Measurements from ENCODE around the gene RSAD1.

The RSAD1 gene

DNA sequence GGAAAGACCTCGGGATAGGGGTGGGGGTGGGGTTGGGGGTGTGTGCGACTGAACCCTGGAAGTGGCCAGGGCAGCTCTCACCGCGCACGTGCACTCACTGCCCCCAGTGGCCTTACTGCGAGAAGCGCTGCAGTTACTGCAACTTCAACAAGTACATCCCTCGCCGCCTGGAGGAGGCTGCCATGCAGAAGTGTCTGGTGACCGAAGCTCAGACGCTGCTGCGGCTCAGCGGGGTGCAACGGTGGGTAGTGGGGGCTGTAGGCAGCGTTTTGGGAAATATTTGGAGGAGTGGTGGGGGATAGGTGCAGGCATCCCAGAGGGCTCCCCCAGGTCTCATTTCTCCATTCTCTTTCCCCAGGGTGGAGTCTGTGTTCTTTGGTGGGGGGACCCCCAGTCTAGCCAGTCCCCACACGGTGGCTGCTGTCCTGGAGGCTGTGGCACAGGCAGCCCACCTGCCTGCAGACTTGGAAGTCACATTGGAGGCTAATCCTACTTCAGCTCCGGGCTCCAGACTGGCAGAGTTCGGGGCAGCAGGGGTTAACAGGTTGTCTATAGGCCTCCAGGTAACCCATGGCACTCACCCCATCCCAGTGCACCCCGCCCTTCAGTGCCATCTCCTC is 972 bp downstream of the RSAD1 start:
- TF ChIP-seq, protein P1, sequence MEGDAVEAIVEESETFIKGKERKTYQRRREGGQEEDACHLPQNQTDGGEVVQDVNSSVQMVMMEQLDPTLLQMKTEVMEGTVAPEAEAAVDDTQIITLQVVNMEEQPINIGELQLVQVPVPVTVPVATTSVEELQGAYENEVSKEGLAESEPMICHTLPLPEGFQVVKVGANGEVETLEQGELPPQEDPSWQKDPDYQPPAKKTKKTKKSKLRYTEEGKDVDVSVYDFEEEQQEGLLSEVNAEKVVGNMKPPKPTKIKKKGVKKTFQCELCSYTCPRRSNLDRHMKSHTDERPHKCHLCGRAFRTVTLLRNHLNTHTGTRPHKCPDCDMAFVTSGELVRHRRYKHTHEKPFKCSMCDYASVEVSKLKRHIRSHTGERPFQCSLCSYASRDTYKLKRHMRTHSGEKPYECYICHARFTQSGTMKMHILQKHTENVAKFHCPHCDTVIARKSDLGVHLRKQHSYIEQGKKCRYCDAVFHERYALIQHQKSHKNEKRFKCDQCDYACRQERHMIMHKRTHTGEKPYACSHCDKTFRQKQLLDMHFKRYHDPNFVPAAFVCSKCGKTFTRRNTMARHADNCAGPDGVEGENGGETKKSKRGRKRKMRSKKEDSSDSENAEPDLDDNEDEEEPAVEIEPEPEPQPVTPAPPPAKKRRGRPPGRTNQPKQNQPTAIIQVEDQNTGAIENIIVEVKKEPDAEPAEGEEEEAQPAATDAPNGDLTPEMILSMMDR (IDR thresholded peaks at IDR 0.05; ENCODE audit: low read depth, low read length, missing control alignments) = peak; percentile 77
- peak; percentile 66 for DNase-seq (ENCODE audit: low read depth)
- H3K4me3 ChIP-seq (ENCODE audit: low read depth, low read length) = peak overlapping the region; percentile 59

DNA sequence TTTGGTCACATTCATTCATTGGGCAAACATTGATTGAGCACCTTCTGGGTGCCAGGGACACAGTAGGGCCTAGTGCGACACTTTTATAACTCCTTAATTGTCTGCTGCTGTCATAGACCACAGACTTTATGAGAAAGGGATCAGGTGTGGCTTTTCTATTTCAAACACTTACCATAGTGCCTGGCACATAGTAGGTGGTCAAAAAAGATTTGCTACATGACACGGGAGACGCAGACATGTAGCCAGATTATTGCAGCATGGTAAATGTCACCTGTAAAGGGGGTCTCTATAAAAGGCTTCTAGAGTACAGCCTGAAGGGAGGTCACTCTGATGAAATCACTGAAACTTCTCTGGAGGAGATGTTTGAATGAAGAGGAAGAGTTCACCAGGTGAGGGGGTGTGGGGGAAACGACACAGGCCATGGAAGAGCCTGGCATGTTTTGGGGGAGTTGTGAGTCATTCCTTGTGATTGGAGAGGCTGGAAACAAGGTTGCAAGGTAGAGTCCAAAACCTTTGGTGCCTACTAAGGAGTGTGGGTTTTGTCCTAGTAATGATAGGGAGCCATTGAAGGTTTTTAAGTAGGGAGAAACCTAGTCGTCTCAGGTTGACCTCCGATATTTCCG is 1.6 kb downstream of the RSAD1 start:
- TF ChIP-seq, protein P1 (IDR thresholded peaks at IDR 0.05; ENCODE audit: low read depth, low read length, missing control alignments) = no peak
- no peak for DNase-seq (ENCODE audit: low read depth)
- no peak overlapping the region for H3K4me3 ChIP-seq (ENCODE audit: low read depth, low read length)

DNA sequence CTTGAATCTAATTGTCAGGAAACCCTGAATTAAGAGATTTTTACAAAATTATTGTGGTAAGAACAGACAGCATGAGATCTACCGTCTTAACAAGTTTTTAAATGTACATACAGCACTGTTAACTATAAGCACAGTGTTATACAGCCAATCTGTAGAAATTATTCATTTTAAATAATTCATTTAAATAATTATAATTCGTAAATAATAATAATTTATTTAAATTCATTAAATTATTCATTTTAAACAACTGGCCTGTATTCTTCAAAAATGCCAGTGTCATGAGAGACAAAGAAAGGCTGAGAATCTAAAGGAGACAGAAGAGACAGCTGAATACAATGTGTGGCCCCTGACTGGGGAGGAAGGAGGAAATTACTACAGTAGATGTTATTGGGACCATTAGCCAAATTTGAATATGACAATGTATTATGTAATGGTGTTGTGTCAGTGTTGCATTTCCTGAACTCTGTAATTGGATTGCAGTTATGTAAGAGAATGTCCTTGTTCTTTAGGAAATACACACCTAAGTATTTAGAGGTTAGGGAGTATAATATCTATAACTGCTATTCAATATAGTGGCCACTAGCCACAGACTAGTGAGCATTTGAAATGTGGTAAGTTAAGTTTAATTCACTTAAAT is 2.3 kb downstream of the RSAD1 start:
- no peak overlapping the region for H3K4me3 ChIP-seq (ENCODE audit: low read depth, low read length)
- DNase-seq (ENCODE audit: low read depth) = no peak
- TF ChIP-seq, protein P1 (IDR thresholded peaks at IDR 0.05; ENCODE audit: low read depth, low read length, missing control alignments) = no peak

DNA sequence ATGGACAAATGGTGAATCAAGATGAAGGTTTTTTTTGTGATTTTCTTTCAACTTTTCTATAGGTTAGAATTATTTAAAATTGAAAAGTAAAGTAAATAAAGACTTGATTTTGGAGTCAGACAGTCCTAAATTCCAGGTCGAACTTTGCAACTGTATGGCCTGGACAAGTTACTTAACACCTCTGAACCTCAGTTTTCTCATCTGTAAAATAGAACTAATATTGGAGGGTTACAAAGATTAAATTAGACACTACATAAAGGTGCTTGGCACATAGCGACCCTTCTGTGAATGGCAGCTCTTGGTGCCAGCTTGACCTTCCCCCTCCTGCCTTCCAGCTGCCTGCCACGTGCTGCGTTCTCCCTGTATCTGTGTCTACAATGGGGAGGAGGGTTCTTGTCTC is 3.0 kb downstream of the RSAD1 start:
- no peak overlapping the region for H3K4me3 ChIP-seq (ENCODE audit: low read depth, low read length)
- DNase-seq (ENCODE audit: low read depth) = no peak
- TF ChIP-seq, protein P1 (IDR thresholded peaks at IDR 0.05; ENCODE audit: low read depth, low read length, missing control alignments) = no peak

DNA sequence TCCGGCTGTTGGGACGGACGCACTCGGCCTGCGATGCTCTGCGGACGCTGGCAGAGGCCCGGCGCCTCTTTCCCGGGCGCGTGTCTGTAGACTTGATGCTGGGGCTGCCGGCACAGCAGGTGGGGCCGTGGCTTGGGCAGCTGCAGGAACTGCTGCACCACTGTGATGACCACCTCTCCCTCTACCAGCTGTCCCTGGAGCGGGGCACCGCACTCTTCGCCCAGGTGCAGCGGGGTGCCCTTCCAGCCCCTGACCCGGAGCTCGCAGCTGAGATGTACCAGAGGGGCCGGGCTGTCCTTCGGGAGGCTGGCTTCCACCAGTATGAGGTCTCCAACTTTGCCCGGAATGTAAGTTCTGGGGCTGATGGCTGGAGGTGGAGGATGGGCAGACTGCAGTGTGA is 3.5 kb downstream of the RSAD1 start:
- TF ChIP-seq, protein P1 (IDR thresholded peaks at IDR 0.05; ENCODE audit: low read depth, low read length, missing control alignments) = no peak
- no peak for DNase-seq (ENCODE audit: low read depth)
- H3K4me3 ChIP-seq (ENCODE audit: low read depth, low read length) = no peak overlapping the region

DNA sequence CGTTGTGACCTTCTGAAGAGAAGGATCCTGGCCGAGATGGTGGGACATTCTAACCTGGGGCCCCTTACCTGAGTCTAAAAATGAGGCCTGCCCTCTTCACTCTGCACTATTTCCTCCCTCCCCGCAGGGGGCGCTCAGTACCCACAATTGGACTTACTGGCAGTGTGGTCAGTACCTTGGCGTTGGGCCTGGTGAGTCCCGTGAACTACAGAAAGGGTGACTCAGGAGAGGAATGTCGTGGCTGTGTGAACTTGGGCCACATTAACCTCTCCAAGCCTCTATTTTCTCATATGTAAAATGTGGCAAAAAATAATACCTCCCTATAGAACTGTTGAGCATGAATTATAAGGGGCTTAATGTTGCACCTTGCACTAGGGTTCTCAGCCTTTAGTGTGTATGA is 3.9 kb downstream of the RSAD1 start:
- TF ChIP-seq, protein P1 (IDR thresholded peaks at IDR 0.05; ENCODE audit: low read depth, low read length, missing control alignments) = peak; percentile 91
- DNase-seq (ENCODE audit: low read depth) = peak; percentile 37
- no peak overlapping the region for H3K4me3 ChIP-seq (ENCODE audit: low read depth, low read length)

Measured in GM12864 (cell line).